H1 (cell line): Measurements from ENCODE around the gene RGCC. TPM values are rescaled to one million over a fixed set of nuclear protein-coding genes. Genes with fewer than 3 reads are reported as not detected.

ENCODE experiments used
- ATF3 ChIP-seq: IDR thresholded peaks from 2 replicates; pipeline ENCODE4 v1.6.1; 2011; ENCODE audit warnings: low read depth, mild to moderate bottlenecking, low read length; ENCODE audit not compliant: insufficient read depth
- CHD7 ChIP-seq: fragments of 300-600 bp; sonication (generic); IDR thresholded peaks from 2 replicates; pipeline ENCODE4 v1.7.1; 2012; ENCODE audit warnings: low read length, moderate library complexity, mild to moderate bottlenecking, inconsistent platforms; ENCODE audit not compliant: insufficient replicate concordance
- CREB1 ChIP-seq: IDR thresholded peaks from 2 replicates; pipeline ENCODE4 v1.6.1; 2012; ENCODE audit warnings: inconsistent platforms
- KDM4A ChIP-seq: IDR thresholded peaks from one replicate; pipeline ENCODE4 v1.7.1; 2012; ENCODE audit warnings: low read depth, mild to moderate bottlenecking, moderate library complexity, low read length, inconsistent platforms; ENCODE audit not compliant: severe bottlenecking
- MAX ChIP-seq: IDR thresholded peaks from 2 replicates; pipeline ENCODE4 v1.6.1; 2012; ENCODE audit warnings: inconsistent platforms
- NRF1 ChIP-seq: IDR thresholded peaks from 2 replicates; pipeline ENCODE4 v1.6.1; 2011; ENCODE audit warnings: mild to moderate bottlenecking, low read depth, low read length, improper control_type of control experiment
- POLR2AphosphoS5 ChIP-seq: IDR thresholded peaks from 2 replicates; pipeline ENCODE4 v1.6.1; 2011; ENCODE audit warnings: low read depth, low read length
- TBP ChIP-seq: IDR thresholded peaks from 2 replicates; pipeline ENCODE4 v1.6.1; 2011; ENCODE audit warnings: low read depth, low read length, improper control_type of control experiment
- TCF12 ChIP-seq: IDR thresholded peaks from 2 replicates; pipeline ENCODE4 v1.6.1; 2011; ENCODE audit warnings: low read depth, mild to moderate bottlenecking, low read length
- polyA plus RNA-seq, 7 experiments: library from polyadenylated mRNA; depleted of rRNA in 3 of 7; stranded (reverse) in 5 of 7; unstranded in 2 of 7; fragments of >200 nt in 5 of 7; fragments of 200-250 nt in 2 of 7; gene quantifications; 1 replicate in 5 of 7; 2 replicates in 1 of 7; 4 replicates in 1 of 7; pipeline versions ENCODE4 v1.2.1 to v1.2.3, GENCODE V29; 2011 to 2013; ENCODE audit warnings: missing spikeins in 2 of 7, mixed read lengths in 2 of 7
- total RNA-seq: library from RNA; stranded (reverse); fragmentation: NEBNext Ultra II Directional; extraction: Animal tissue kit (Norgen Biotek cat#: 25700); gene quantifications from 2 replicates; pipeline ENCODE4 v1.2.1, GENCODE V29; 2021

RGCC gene
- total and polyA plus RNA-seq, 2 of the 8 experiments (the other 6 are each of a cell fraction or from before 2014, with no cell fraction given) = 0.41 TPM; not detected in 1

- TF ChIP-seq TCF12 (no peak), CHD7 (no peak), MAX (no peak), CREB1 (no peak), NRF1 (no peak), ATF3 (no peak), POLR2AphosphoS5 (no peak), TBP (no peak), KDM4A (no peak)
Measured at GRCh38 chr13:41434831-41435520, 22.4 kb upstream of the RGCC start (continued).
